Neutrophil (primary cell): ENCODE measurements around the gene PTPN7.
A peak's percentile ranks its signal among the peaks of the same experiment; 100 is the strongest.
"Not testable (repeated sequence)": the region's sequence is repeated elsewhere in the genome, so short reads cannot be mapped to it uniquely, and the experiment has no call there.

ENCODE experiments used
- H3K27ac ChIP-seq: fragments of 200-600 bp; sonication (generic); 2 replicates; pipeline ENCODE4 v1.5.1; 2016; ENCODE audit warnings: mild to moderate bottlenecking, moderate library complexity
- H3K27me3 ChIP-seq: fragments of 200-600 bp; sonication (generic); 2 replicates; pipeline ENCODE4 v1.6.0; 2016; ENCODE audit warnings: mild to moderate bottlenecking
- H3K36me3 ChIP-seq: fragments of 200-600 bp; sonication (generic); 2 replicates; pipeline ENCODE4 v1.5.1; 2017
- H3K4me1 ChIP-seq, 2 experiments: fragments of 200-600 bp in 1 of 2; sonication (generic) in 1 of 2; 1 replicate in 1 of 2; 2 replicates in 1 of 2; pipeline versions ENCODE4 v1.5.1 to v1.6.1; 2013 to 2016; ENCODE audit warnings: low read depth in 1 of 2, low read length in 1 of 2, mild to moderate bottlenecking in 1 of 2, moderate library complexity in 1 of 2; ENCODE audit not compliant: control insufficient read depth in 1 of 2, insufficient read depth in 1 of 2
- H3K4me3 ChIP-seq, 2 experiments: fragments of 200-600 bp in 1 of 2; sonication (generic) in 1 of 2; 1 replicate in 1 of 2; 2 replicates in 1 of 2; pipeline ENCODE4 v1.5.1; 2013 to 2016; ENCODE audit warnings: low read depth in 1 of 2, low read length in 1 of 2, mild to moderate bottlenecking in 1 of 2, moderate library complexity in 1 of 2
- H3K9me3 ChIP-seq: fragments of 200-600 bp; sonication (generic); 2 replicates; pipeline ENCODE4 v1.5.1; 2016
- TF ChIP-seq, protein P1 (sequence below): fragments of 200-600 bp; sonication (generic); IDR thresholded peaks from 2 replicates; pipeline ENCODE4 v1.5.1; 2016; ENCODE audit warnings: antibody characterized with exemption

PTPN7 gene

DNA sequence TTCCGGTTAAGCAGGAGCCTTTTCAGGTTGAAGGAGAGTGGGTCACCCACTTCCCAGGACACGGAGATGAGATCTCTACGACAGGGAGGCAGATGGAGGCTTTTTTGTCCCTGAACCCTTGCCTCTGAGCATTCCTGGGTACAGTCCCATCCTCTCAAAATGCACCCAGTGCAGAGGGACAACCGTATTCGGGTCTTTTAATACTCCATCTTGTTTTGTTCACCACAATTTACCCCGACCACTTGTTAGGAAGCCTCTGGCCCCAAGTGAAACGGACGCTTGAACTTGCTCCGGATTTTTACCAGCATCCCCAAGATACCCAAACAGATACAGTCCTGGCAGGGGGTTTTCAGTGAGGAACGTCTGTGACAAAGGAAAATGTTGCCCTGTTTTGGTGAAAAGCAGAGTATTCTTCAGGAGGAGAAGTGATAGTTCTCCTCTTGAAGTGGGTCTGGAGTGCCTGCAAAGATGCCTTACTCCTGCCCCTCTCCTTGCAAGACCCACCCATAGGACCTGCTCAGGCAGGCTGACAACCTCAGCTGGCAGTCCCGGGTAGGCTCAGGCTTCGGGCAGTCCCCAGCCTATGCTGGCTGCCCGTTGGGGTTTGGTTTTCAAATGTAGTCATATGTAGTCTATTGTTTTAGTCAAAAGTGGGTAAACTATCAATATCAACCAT is 15.2 kb downstream of the PTPN7 start:
- H3K4me3 ChIP-seq, result peak overlapping the region; percentile 88 to 100
- H3K27ac ChIP-seq, result peak overlapping the region; percentile 90

DNA sequence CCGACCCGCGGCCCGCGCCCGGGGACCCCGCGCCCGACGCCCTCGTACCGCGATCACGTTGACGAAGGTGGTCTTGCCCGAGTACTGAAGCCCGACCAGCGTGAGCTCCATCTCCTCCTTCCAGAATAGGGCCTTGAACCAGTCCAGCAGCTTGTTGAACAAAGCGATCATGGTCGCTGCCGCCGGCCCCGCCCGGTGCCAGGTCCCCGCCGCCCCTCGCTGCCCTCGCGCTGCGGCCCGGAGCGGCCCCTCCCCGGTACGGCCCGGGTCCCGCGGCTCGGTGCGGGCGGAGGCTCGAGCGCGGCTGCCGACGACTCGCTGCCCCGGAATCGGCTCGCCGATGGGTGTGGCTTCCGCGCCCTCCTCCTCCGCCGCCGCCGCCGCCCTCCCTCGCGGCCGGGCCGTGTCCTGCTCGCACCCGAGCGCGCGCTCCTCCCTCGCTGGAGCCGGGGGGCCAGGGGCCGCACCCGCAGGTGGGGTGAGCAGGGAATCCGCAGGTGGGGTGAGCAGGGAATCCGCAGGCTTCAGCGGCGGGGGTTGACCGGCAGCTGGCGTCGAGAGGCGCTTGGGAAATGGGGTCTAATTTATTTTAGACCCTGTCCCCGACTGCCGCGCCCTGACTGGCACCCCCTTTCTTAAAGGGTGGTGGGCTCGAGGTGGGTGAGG is 15.9 kb downstream of the PTPN7 start, which contains the start of gene ARL8A:
Gene ARL8A (minus strand): TSS at position 336 of the 666 bp plus-strand sequence. CDS start 165 bp downstream, at position 171.
- TF ChIP-seq, protein P1, sequence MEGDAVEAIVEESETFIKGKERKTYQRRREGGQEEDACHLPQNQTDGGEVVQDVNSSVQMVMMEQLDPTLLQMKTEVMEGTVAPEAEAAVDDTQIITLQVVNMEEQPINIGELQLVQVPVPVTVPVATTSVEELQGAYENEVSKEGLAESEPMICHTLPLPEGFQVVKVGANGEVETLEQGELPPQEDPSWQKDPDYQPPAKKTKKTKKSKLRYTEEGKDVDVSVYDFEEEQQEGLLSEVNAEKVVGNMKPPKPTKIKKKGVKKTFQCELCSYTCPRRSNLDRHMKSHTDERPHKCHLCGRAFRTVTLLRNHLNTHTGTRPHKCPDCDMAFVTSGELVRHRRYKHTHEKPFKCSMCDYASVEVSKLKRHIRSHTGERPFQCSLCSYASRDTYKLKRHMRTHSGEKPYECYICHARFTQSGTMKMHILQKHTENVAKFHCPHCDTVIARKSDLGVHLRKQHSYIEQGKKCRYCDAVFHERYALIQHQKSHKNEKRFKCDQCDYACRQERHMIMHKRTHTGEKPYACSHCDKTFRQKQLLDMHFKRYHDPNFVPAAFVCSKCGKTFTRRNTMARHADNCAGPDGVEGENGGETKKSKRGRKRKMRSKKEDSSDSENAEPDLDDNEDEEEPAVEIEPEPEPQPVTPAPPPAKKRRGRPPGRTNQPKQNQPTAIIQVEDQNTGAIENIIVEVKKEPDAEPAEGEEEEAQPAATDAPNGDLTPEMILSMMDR, result peak; percentile 26
- H3K4me3 ChIP-seq, result peak within 1 kb of the TSS; percentile 88 to 100

More for the DNA sequence above, 15.2 kb downstream of the PTPN7 start:
- Histone ChIP-seq H3K36me3 (peaks cover 36% of the 10 kb centered on the region), H3K4me1 (peaks cover 28 to 31% of the 10 kb centered on the region in 2 experiments), H3K9me3 (no peaks in the 10 kb centered on the region), H3K27me3 (no peaks in the 10 kb centered on the region)
- TF ChIP-seq, protein P1, result no peak

DNA sequence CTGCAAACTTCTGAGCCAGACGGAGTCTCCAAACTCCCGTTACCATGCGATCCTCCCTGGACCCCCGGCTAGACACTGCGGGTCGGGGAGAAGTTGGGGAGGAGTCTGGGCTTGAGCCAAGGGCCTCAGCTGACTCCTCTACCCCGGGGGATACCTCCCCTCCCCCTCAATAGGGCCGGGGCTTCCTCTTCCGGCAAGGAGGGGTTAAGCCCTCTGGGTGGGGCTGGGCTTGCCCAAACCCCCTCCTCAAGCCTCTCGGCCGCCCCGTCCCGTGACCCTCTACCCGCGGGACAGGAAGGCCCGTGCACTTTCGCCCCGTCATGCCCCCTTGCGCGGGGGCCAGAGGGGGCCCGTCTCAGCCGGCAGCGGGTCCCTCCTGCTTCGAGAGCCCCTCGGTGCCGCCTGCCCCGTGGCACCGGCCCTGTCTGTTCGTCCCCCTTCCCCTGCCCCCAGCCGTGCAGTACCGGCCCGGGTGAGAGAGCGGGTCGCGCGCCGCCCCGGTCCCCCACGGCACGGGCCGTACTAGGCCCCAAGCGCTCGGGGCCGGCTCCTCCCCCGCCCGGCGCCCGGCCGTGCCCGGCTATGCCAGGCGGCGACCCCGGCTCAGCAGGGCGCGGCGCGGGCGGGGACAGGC is 16.5 kb downstream of the PTPN7 start:
- Histone ChIP-seq H3K4me1 (peaks cover 28 to 31% of the 10 kb centered on the region in 2 experiments), H3K4me3 (peak overlapping the region; percentile 88 to 100), H3K27me3 (no peaks in the 10 kb centered on the region), H3K9me3 (no peaks in the 10 kb centered on the region), H3K27ac (peak overlapping the region; percentile 90), H3K36me3 (peaks cover 28% of the 10 kb centered on the region)
- TF ChIP-seq, protein P1, result no peak

More for the DNA sequence above, 15.9 kb downstream of the PTPN7 start, which contains the start of gene ARL8A:
- H3K27me3 ChIP-seq, result no peaks in the 10 kb centered on the region
- peak within 1 kb of the TSS; percentile 90 for H3K27ac ChIP-seq
- H3K9me3 ChIP-seq, result no peaks in the 10 kb centered on the region
- H3K4me1 ChIP-seq, result peaks cover 28 to 31% of the 10 kb centered on the region in 2 experiments
- peaks cover 31% of the 10 kb centered on the region for H3K36me3 ChIP-seq

DNA sequence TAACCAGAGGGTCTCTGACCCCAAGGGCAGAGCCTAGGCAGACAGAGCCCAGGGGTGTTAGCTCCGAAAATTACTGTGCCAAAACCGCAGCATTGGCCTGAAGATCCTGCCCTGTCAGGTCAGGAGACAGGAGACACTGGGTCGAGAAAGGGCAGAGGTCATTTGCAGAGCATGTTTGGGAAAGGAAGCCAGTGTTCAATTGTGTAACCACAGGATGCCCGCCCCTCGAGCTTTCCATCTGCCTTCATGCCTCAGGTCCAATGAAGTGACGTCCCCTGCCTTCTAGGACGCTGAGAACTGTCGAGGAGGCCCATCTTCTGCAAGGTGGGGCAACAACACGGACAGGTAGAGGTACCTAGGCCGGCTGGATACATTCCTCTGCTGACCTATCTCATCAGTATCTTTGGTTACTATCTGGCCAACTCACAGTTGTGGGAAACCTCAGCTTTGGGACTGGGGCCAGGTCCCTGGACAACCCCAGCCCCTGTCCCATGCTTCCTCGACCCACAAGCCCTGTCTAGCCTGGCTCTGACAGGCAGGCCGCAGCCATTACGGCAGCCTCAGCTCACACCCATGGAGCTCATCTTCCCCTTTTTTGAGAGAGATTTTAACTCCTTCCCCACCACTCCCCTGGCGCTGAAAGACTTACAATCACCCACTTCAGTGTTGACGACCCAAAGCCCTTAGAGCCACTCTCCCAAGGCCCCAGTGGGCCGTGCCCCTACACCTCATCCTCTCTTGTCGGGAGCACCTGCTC is 17.2 kb downstream of the PTPN7 start:
- TF ChIP-seq, protein P1, result no peak
- Histone ChIP-seq H3K4me1 (peaks cover 28 to 31% of the 10 kb centered on the region in 2 experiments), H3K4me3 (peak overlapping the region; percentile 88 to 100), H3K27me3 (no peaks in the 10 kb centered on the region), H3K36me3 (peaks cover 29% of the 10 kb centered on the region), H3K9me3 (no peaks in the 10 kb centered on the region), H3K27ac (peak overlapping the region; percentile 90)

DNA sequence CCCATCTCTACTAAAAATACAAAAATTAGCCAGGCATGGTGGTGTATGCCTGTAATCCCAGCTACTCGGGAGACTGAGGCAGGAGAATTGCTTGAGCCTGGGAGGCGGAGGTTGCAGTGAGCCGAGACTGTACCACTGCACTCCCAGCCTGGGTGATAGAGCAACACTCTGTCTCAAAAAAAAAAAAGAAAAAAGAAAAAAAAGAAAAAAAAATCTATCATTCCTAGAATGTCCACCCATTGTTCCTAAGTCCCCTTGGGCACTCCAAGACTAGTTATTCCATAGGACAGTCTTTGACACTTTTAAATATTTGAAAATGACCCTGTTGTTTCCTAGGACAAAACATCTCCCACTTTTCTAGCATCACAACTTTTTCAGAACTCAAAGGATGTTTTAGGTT is 18.9 kb downstream of the PTPN7 start:
- H3K9me3 ChIP-seq, H3K27ac ChIP-seq, H3K4me3 ChIP-seq, H3K27me3 ChIP-seq: not testable (repeated sequence)
- peaks cover 28 to 31% of the 10 kb centered on the region in 2 experiments for H3K4me1 ChIP-seq
- H3K36me3 ChIP-seq, result peaks cover 29% of the 10 kb centered on the region
